Ishikawa (cell line): ENCODE data around the gene SLC44A2.

Source experiments
- EP300 ChIP-seq: IDR thresholded peaks from 2 replicates; pipeline ENCODE4 v1.6.1; 2012; ENCODE audit warnings: borderline replicate concordance
- NFIC ChIP-seq: IDR thresholded peaks from 2 replicates; pipeline ENCODE4 v1.6.1; 2012
- RAD21 ChIP-seq: IDR thresholded peaks from 2 replicates; pipeline ENCODE4 v1.6.1; 2012; ENCODE audit warnings: low read depth
- TCF12 ChIP-seq: IDR thresholded peaks from 2 replicates; pipeline ENCODE4 v1.6.1; 2012; ENCODE audit warnings: low read depth
- TEAD4 ChIP-seq: IDR thresholded peaks from 2 replicates; pipeline ENCODE4 v1.6.1; 2012
- YY1 ChIP-seq: IDR thresholded peaks from 2 replicates; pipeline ENCODE4 v1.6.1; 2012; ENCODE audit warnings: low read depth
- ZBTB7A ChIP-seq: IDR thresholded peaks from 2 replicates; pipeline ENCODE4 v1.6.1; 2012; ENCODE audit warnings: low read depth
- TF ChIP-seq, protein P1 (sequence below): IDR thresholded peaks from 2 replicates; pipeline ENCODE4 v1.6.1; 2012

DNA sequence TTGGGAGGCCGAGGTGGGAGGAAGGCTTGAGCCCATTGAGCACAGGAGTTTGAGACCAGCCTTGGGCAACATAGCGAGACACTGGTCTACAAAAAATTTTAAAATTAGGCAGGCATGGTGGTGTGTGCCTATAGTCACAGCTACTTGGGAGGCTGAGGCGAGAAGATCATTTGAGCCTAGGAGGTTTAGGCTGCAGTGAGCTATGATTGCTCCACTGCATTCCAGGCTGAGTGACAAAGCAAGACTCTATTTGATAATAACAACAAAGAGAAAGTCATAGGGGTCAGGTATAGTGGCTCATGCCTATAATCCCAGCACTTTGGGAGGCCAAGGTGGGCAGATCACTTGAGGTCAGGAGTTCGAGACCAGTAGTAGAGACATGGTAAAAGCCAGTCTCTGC is 4.6 kb upstream of the SLC44A2 start:
- no peak for TF ChIP-seq EP300
- TF ChIP-seq TEAD4: no peak
- TF ChIP-seq, protein P1, sequence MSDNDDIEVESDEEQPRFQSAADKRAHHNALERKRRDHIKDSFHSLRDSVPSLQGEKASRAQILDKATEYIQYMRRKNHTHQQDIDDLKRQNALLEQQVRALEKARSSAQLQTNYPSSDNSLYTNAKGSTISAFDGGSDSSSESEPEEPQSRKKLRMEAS: no peak
- TF ChIP-seq ZBTB7A: no peak
- TF ChIP-seq RAD21: no peak
- no peak for TF ChIP-seq TCF12
- TF ChIP-seq YY1: no peak
- no peak for TF ChIP-seq NFIC
